ENCODE data around the gene CACNA1D. TPM values are rescaled to one million over a fixed set of nuclear protein-coding genes. Genes with fewer than 3 reads are reported as not detected.

Gene CACNA1D
- total and polyA plus RNA-seq, 2 donors (not counting 3 experiments of a cell fraction or from before 2014, with no cell fraction given) = 0.06 TPM; not detected in 1

GRCh38 chr3:53682807-53683206 lies 188.4 kb downstream of the CACNA1D start:
- Histone ChIP-seq H3K27ac (ENCODE audit: insufficient read depth, low read depth, low read length) (no peak overlapping the region), H3K9me1 (replicated peaks; ENCODE audit: control insufficient read depth, extremely low read depth, insufficient read depth, low read length) (no peaks in the 10 kb centered on the region), H3K9ac (replicated peaks; ENCODE audit: extremely low read depth, insufficient read depth, low read length) (no peak overlapping the region), H4K20me1 (replicated peaks; ENCODE audit: control insufficient read depth, extremely low read depth, insufficient read depth, low read length) (no peaks in the 10 kb centered on the region), H3K4me2 (ENCODE audit: insufficient read depth, low read length) (no peak overlapping the region), H3K9me3 (replicated peaks; ENCODE audit: control insufficient read depth, insufficient read depth, low read length) (no peaks in the 10 kb centered on the region), H2AFZ (ENCODE audit: low read depth, low read length) (no peak overlapping the region), H3K27me3 (ENCODE audit: control insufficient read depth in 2 of 2, insufficient read depth in 2 of 2, low read length in 2 of 2) (peaks cover 0 to 4% of the 10 kb centered on the region in 2 experiments), H3K4me3 (replicated peaks in 1 of 3; ENCODE audit: insufficient read depth in 1 of 3, low read depth in 1 of 3, low read length in 3 of 3) (no peak overlapping the region), H3K4me1 (ENCODE audit: control insufficient read depth, extremely low read depth, insufficient read depth, low read length) (no peaks in the 10 kb centered on the region), H3K79me2 (ENCODE audit: control insufficient read depth, insufficient read depth, low read length) (no peaks in the 10 kb centered on the region), H3K36me3 (ENCODE audit: control insufficient read depth in 2 of 2, extremely low read depth in 1 of 2, insufficient read depth in 2 of 2, low read length in 2 of 2) (no peaks in the 10 kb centered on the region)
- POLR2A ChIA-PET = no interaction called here
- FAIRE-seq (no peak), DNase-seq (ENCODE audit: low read depth, low spot score) (no peak)
- dilution Hi-C loops (cut with MboI; ENCODE audit: extremely low pct_ligation_motif_present, low sequenced_read_pairs) (no loop called here), intact Hi-C loops (cut with micrococcal nuclease) (no loop called here)
- no TSS peak for BruUV-seq (replicated peaks)
- CTCF ChIA-PET = interaction anchor here (0.6 to 1.5 kb wide), 2 partner anchors 9 to 115 kb away, joined by 3 to 4 read pairs; no protein-coding TSS in a partner anchor
- TF ChIP-seq GATA2 (IDR thresholded peaks at IDR 0.05; ENCODE audit: insufficient read depth, insufficient read length, low read depth, low read length) = no peak
- no peak for TF ChIP-seq FOS (IDR thresholded peaks at IDR 0.05; ENCODE audit: borderline replicate concordance, insufficient read depth, low read length)
- no peak for TF ChIP-seq EZH2 (IDR thresholded peaks at IDR 0.05; ENCODE audit: borderline replicate concordance, low read depth, low read length, severe bottlenecking)
- TF ChIP-seq POLR2AphosphoS5 (IDR thresholded peaks at IDR 0.05; ENCODE audit: insufficient read depth, low read depth, low read length) = no peak
- TF ChIP-seq MAX (IDR thresholded peaks at IDR 0.05; ENCODE audit: insufficient read depth, insufficient read length) = no peak
- TF ChIP-seq CTCF (IDR thresholded peaks at IDR 0.05; ENCODE audit: extremely low read depth in 1 of 2, insufficient read depth in 1 of 2, low read depth in 1 of 2, low read length in 2 of 2) = no peak
- TF ChIP-seq JUN (IDR thresholded peaks at IDR 0.05; ENCODE audit: borderline replicate concordance, insufficient read depth, insufficient read length, low read depth) = no peak
- TF ChIP-seq MYC (IDR thresholded peaks at IDR 0.05; ENCODE audit: low read depth, low read length) = no peak
- TF ChIP-seq POLR2A (IDR thresholded peaks at IDR 0.05; ENCODE audit: low read depth, low read length) = no peak
